Mesothelial cell of epicardium (in vitro differentiated cells): ENCODE data around the gene STARD3. TPM values are rescaled to one million over a fixed set of nuclear protein-coding genes. Genes with fewer than 3 reads are reported as not detected.

ENCODE experiments used
- DNase-seq, 2 experiments: peaks; one replicate each; pipeline ENCODE4 v3.0.0; 2021; ENCODE audit warnings: low spot score in 2 of 2; ENCODE audit not compliant: unreplicated experiment in 2 of 2
- H3K27ac Mint-ChIP-seq: 2 replicates; pipeline ENCODE4 v1.8.0; 2021; ENCODE audit warnings: mixed read lengths
- H3K27me3 Mint-ChIP-seq: 2 replicates; pipeline ENCODE4 v1.8.0; 2021; ENCODE audit warnings: low read depth, mixed read lengths
- H3K36me3 Mint-ChIP-seq: 2 replicates; pipeline ENCODE4 v1.8.0; 2021; ENCODE audit warnings: mixed read lengths
- H3K4me1 Mint-ChIP-seq: 2 replicates; pipeline ENCODE4 v1.8.0; 2021; ENCODE audit warnings: mixed read lengths
- H3K4me3 Mint-ChIP-seq: 2 replicates; pipeline ENCODE4 v1.8.0; 2021; ENCODE audit warnings: mild to moderate bottlenecking, moderate library complexity, mixed read lengths
- H3K9me3 Mint-ChIP-seq: 2 replicates; pipeline ENCODE4 v1.8.0; 2021; ENCODE audit warnings: mixed read lengths
- total RNA-seq: library from RNA; stranded (reverse); gene quantifications from 3 replicates; pipeline ENCODE4 v1.2.1, GENCODE V29; 2021
- TF ChIP-seq, protein P1 (sequence below): fragments of 200-600 bp; sonication (generic); IDR thresholded peaks from one replicate; pipeline ENCODE4 v1.5.0; 2021; ENCODE audit warnings: antibody characterized with exemption; ENCODE audit not compliant: unreplicated experiment

Gene STARD3
- total RNA-seq, 1 donor from 2014 or later, result 56.2 TPM

DNA sequence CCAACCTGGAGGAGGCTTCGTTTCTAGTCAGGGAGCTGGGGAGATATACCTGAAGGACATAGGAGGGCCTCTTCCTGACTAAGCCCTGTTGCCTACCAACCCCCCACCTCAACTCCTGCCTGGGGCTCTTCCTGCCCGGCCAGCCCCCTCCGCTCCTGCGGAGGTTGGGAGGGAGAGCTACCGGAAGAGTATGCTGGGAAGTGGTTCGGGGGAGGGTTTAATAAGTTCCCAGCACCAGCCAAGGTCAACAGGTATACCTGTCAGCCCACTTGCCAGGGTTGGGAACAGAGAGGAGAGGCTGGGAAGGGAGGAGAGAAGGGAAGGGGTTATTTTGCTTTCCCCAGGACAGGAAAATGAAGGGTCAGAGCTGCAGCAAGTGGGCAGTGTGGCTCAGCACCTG lies 5.5 kb upstream of the STARD3 start:
- no peak for DNase-seq
- H3K4me1 Mint-ChIP-seq, result peaks cover 21% of the 10 kb centered on the region
- peaks cover 48% of the 10 kb centered on the region for H3K27me3 Mint-ChIP-seq
- H3K27ac Mint-ChIP-seq, result no peak overlapping the region
- no peaks in the 10 kb centered on the region for H3K36me3 Mint-ChIP-seq
- TF ChIP-seq, protein P1, sequence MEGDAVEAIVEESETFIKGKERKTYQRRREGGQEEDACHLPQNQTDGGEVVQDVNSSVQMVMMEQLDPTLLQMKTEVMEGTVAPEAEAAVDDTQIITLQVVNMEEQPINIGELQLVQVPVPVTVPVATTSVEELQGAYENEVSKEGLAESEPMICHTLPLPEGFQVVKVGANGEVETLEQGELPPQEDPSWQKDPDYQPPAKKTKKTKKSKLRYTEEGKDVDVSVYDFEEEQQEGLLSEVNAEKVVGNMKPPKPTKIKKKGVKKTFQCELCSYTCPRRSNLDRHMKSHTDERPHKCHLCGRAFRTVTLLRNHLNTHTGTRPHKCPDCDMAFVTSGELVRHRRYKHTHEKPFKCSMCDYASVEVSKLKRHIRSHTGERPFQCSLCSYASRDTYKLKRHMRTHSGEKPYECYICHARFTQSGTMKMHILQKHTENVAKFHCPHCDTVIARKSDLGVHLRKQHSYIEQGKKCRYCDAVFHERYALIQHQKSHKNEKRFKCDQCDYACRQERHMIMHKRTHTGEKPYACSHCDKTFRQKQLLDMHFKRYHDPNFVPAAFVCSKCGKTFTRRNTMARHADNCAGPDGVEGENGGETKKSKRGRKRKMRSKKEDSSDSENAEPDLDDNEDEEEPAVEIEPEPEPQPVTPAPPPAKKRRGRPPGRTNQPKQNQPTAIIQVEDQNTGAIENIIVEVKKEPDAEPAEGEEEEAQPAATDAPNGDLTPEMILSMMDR, result no peak
- no peaks in the 10 kb centered on the region for H3K9me3 Mint-ChIP-seq
- H3K4me3 Mint-ChIP-seq, result no peak overlapping the region

DNA sequence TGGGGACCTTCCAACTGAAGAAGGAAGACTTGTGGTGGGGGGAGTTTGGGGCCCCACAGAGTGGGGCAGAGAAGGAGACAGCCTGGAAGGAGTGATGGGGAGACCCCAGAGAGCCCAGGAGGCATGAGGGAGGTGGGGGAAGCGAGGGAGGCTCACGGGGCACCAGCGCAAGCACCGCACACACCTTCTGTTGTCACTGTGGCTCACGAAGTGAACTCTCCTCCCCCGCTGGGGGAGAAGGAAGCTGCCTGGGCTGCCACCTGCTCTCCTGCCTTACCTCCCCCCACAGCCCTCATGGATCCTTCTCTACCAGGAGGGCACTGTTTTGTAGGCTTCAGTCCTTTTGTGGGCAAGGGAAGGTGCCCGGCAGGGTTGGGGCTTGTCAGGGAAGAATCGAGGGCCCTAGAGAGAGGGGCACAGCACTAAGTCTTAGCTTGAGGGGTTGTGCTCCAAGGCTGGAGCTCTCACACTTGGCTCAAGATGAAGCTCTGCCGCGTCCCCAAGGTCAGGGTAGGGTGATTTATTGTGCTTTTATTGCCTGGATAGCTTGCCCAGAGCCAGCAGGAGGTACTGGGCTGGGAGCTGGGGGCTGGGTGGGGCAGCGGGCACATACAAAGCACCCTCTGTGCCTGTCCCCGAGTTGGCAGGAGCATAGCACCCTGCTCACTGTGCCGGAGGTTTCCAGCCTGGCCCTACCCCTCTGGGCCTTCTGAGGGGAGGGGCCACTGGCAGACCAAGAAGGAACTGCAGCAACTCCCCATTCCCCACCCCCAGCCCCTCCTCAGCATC lies 4.6 kb upstream of the STARD3 start:
- no peak overlapping the region for H3K4me3 Mint-ChIP-seq
- no peak for DNase-seq
- no peaks in the 10 kb centered on the region for H3K36me3 Mint-ChIP-seq
- TF ChIP-seq, protein P1, result no peak
- H3K9me3 Mint-ChIP-seq, result no peaks in the 10 kb centered on the region
- H3K27me3 Mint-ChIP-seq, result peaks cover 39% of the 10 kb centered on the region
- H3K27ac Mint-ChIP-seq, result no peak overlapping the region
- H3K4me1 Mint-ChIP-seq, result peaks cover 21% of the 10 kb centered on the region

- TF ChIP-seq, protein P1, result no peak
- no peak for DNase-seq
- no peak overlapping the region for H3K4me3 Mint-ChIP-seq
- peaks cover 26% of the 10 kb centered on the region for H3K27me3 Mint-ChIP-seq
- H3K27ac Mint-ChIP-seq, result no peak overlapping the region
- H3K36me3 Mint-ChIP-seq, result no peaks in the 10 kb centered on the region
- no peaks in the 10 kb centered on the region for H3K9me3 Mint-ChIP-seq
- peaks cover 30% of the 10 kb centered on the region for H3K4me1 Mint-ChIP-seq
Measured at GRCh38 chr17:39633570-39634183, 3.3 kb upstream of the STARD3 start.

- no peaks in the 10 kb centered on the region for H3K9me3 Mint-ChIP-seq
- TF ChIP-seq, protein P1, result peak; percentile 80
- no peaks in the 10 kb centered on the region for H3K36me3 Mint-ChIP-seq
- no peak overlapping the region for H3K4me3 Mint-ChIP-seq
- no peak for DNase-seq
- no peak overlapping the region for H3K27ac Mint-ChIP-seq
- peaks cover 35% of the 10 kb centered on the region for H3K4me1 Mint-ChIP-seq
- peaks cover 18% of the 10 kb centered on the region for H3K27me3 Mint-ChIP-seq
Measured at GRCh38 chr17:39634384-39634871, 2.5 kb upstream of the STARD3 start.

DNA sequence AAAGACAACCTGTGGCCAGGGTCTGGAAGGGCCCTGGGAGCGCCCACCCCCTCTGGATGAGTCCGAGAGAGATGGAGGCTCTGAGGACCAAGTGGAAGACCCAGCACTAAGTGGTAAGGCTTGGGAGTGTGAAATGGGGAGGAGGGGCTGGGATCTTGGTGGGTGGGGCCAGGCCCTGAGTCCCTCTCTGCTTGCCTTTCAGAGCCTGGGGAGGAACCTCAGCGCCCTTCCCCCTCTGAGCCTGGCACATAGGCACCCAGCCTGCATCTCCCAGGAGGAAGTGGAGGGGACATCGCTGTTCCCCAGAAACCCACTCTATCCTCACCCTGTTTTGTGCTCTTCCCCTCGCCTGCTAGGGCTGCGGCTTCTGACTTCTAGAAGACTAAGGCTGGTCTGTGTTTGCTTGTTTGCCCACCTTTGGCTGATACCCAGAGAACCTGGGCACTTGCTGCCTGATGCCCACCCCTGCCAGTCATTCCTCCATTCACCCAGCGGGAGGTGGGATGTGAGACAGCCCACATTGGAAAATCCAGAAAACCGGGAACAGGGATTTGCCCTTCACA lies 1.2 kb upstream of the STARD3 start:
- Mint-ChIP-seq H3K27me3 (peaks cover 9% of the 10 kb centered on the region), H3K36me3 (no peaks in the 10 kb centered on the region), H3K4me1 (peaks cover 36% of the 10 kb centered on the region), H3K4me3 (no peak overlapping the region), H3K27ac (no peak overlapping the region), H3K9me3 (no peaks in the 10 kb centered on the region)
- TF ChIP-seq, protein P1, result no peak
- no peak for DNase-seq
